ENCODE measurements around the gene SERINC3. TPM values are rescaled to one million over a fixed set of nuclear protein-coding genes. Genes with fewer than 3 reads are reported as not detected.

The SERINC3 gene
- total RNA-seq, 1 donor from 2014 or later: 89.9 TPM

GRCh38 chr20:44497761-44498160 is 24.1 kb downstream of the SERINC3 start:
- no peak for DNase-seq
- intact Hi-C loops (cut with micrococcal nuclease): no loop called here
- ATAC-seq: no peak

DNA sequence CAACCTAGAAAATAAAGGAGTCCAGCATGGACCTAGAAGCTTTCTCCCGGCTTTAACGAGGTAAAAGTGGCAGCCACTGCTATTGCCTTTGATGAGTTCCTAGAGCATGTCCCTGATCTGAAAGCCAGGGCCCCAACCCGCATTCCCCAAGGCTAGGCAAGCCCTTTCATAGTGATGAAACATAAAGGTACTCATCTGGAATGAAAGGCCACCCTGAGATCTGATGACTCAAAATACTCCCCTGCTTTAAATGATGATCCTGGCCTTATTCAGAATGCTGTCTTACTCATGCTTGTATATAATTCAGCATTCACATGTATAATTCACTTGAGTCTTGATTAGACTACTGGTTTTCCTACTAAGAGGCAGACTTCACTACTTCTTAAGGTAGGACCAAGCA is 24.9 kb downstream of the SERINC3 start:
- ATAC-seq: no peak

GRCh38 chr20:44495802-44496481 is 25.9 kb downstream of the SERINC3 start:
- no peak for ATAC-seq
- intact Hi-C loops (cut with micrococcal nuclease): no loop called here
- DNase-seq: no peak

More for the DNA sequence above, 24.9 kb downstream of the SERINC3 start:
- intact Hi-C loops (cut with micrococcal nuclease): no loop called here
- DNase-seq: no peak

DNA sequence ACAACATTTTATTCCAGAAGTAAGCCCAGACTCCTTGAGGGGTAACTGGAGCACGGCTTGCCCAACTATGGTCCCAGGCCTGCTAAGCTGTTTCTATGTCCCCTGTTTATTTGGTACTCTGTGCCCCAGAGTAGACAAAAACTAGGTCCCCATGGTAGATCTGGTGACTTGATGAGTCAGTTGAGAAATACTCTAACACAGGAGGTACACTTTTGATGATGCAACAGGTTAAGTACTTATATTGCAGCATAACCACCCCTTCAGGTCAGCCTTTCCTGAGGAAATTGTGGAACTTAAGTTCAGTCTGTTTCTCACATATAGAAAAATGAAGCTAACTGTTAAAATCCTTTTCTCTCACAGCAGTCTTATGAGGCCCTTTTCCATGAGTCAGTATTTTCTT is 26.6 kb downstream of the SERINC3 start:
- intact Hi-C loops (cut with micrococcal nuclease): no loop called here
- ATAC-seq: no peak
- DNase-seq: no peak

DNA sequence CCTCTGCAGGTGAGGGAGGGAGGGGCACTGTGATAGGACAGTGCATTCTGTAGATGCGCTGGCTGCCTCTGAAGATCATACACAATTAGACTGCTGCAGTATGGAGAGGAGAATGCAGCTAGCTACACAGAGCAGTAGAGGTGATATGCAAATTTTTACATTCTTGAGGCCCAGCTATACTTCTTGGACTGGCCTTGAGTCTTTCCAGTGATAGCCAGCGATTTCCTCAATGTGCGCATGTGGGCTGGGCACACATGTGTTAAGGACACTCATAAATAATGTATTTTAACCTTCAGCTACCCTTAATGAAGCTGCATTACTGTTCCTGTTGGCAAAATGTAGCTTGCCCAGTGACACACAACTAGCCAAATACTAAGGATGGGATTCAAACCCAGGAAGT is 27.2 kb downstream of the SERINC3 start:
- DNase-seq (no peak), ATAC-seq (no peak)
- intact Hi-C loops (cut with micrococcal nuclease): no loop called here

DNA sequence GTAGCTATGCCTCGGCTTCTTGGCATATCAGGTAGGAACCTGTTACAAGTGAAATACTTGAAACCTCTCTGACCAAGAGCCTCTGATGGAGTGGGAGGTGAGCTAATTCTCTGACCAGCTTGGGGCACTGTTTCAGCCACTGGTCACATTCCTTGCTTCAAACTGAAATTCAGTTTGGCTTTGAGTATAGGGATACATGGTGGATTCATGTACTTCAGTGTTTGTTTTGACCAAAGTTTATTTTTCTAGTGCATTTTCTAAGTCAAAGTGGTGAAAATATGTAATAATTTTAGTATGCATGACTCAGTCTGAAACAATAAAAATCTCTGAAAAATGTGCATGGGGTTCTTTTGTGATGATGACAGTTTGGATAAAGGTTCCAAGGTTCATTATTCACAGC is 27.6 kb downstream of the SERINC3 start:
- ATAC-seq: no peak
- intact Hi-C loops (cut with micrococcal nuclease): no loop called here
- DNase-seq: no peak

GRCh38 chr20:44491635-44492395 is 30.1 kb downstream of the SERINC3 start:
- DNase-seq: peak; percentile 41
- intact Hi-C loops (cut with micrococcal nuclease): no loop called here
- ATAC-seq: peak; percentile 75

DNA sequence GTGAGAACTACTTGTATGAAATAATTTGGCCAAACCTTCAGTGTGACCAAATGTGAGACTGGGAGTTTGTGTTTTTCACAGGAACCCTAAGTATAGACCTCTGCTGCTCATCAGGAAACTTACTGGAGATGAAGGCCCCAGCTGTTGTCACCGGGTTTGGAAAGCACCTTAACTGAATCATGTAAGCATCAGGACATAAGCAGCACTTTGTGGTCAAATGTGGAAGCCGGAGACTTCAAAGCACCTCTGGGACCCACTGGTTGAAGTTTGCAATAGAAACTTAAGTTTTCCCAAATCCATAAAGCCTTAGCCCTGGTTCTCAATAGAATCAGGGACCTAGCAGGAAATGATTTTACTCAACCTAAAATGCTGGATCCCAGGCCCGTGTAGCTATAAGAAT is 31.9 kb downstream of the SERINC3 start:
- intact Hi-C loops (cut with micrococcal nuclease): no loop called here
- DNase-seq (no peak), ATAC-seq (no peak)

GRCh38 chr20:44489223-44489622 is 32.6 kb downstream of the SERINC3 start:
- DNase-seq (no peak), ATAC-seq (no peak)
- intact Hi-C loops (cut with micrococcal nuclease): no loop called here

- DNase-seq (no peak), ATAC-seq (no peak)
- intact Hi-C loops (cut with micrococcal nuclease): no loop called here
These were observed 33.3 kb downstream of the SERINC3 start for GRCh38 chr20:44488551-44488950.

DNA sequence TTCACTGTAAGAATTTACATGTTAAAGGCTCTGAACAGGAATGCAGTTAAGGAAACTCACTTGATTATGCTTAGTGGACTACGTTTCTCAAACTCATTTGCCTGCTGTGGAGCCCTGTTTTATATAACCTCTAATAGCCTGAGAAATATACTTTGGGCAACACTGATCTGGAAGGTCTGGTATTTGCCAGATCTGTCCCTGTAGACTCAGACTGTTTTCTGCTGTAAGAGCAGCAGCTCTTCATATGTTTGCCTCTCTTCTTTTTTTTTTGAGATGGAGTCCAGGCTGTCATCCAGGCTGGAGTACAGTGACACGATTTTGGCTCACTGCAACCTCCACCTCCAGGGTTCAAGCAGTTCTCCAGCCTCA is 36.1 kb downstream of the SERINC3 start:
- ATAC-seq: no peak
- intact Hi-C loops (cut with micrococcal nuclease): no loop called here
- no peak for DNase-seq

GRCh38 chr20:44485078-44485829 is 36.6 kb downstream of the SERINC3 start:
- intact Hi-C loops (cut with micrococcal nuclease): no loop called here
- no peak for ATAC-seq

GRCh38 chr20:44483112-44483511 is 38.8 kb downstream of the SERINC3 start:
- ATAC-seq (no peak), DNase-seq (no peak)
- intact Hi-C loops (cut with micrococcal nuclease): no loop called here

More at GRCh38 chr20:44485078-44485829, 36.6 kb downstream of the SERINC3 start:
- DNase-seq: no peak

GRCh38 chr20:44481719-44482416 is 40.0 kb downstream of the SERINC3 start:
- ATAC-seq (no peak), DNase-seq (no peak)
- intact Hi-C loops (cut with micrococcal nuclease): no loop called here

DNA sequence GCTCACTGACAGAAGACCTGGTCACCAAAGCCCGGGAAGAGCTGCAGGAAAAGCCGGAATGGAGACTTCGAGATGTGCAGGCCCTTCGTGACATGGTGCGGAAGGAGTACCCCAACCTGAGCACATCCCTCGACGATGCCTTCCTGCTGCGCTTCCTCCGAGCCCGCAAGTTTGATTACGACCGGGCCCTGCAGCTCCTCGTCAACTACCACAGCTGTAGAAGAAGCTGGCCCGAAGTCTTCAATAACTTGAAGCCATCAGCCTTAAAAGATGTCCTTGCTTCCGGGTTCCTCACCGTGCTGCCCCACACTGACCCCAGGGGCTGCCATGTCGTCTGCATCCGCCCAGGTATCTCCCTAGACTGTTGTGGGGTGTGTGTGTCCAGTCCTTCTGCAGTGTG is 41.8 kb downstream of the SERINC3 start:
- no peak for ATAC-seq
- no peak for DNase-seq
- intact Hi-C loops (cut with micrococcal nuclease): no loop called here

GRCh38 chr20:44479643-44480042 is 42.2 kb downstream of the SERINC3 start:
- ATAC-seq: no peak
- intact Hi-C loops (cut with micrococcal nuclease): no loop called here
- no peak for DNase-seq

DNA sequence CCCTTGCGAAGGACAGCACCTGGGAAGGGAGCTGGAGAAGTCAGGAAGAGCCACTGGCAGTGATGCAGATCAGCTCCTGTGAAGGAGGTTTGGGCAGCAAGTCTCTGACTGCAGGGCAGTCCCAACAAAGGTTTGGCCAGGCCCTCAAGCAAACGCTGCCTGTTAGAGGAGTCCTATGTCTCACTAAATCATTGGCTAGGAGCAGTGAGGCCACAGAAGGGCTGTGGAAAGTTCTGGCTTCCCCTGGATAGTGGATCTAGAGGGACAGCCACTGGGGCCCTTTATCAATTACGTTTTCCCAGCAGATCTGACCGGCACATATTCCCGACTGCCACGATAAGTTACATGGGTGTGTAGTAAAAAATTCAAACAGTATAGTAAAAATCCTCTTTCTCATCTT is 43.7 kb downstream of the SERINC3 start:
- intact Hi-C loops (cut with micrococcal nuclease): no loop called here
- DNase-seq (no peak), ATAC-seq (no peak)

GRCh38 chr20:44477151-44477550 is 44.7 kb downstream of the SERINC3 start:
- ATAC-seq: no peak
- no peak for DNase-seq
- intact Hi-C loops (cut with micrococcal nuclease): no loop called here

GRCh38 chr20:44475694-44476560 is 45.9 kb downstream of the SERINC3 start, which contains the start of gene TTPAL:
TSS of gene TTPAL (plus strand) at chr20:44475874. CDS start at chr20:44480000, 4,126 bp downstream.
- peak; percentile 95 for DNase-seq
- peak; percentile 98 for ATAC-seq
- intact Hi-C loops (cut with micrococcal nuclease): no loop called here
